Stimulated activated CD4-positive, alpha-beta T cell treated with anti-CD3 and anti-CD28 coated beads, Interleukin-12 subunit alpha, Interleukin-12 subunit beta, amount 100 ng/mL, for 48 hours (primary cell): Measurements from ENCODE around the gene PRODH2.

Source experiments
- DNase-seq, 3 donors: peaks; one replicate each; pipeline ENCODE4 v3.0.0-alpha.2; 2020; ENCODE audit warnings: low read depth in 2 of 3, low spot score in 1 of 3

Gene PRODH2

DNA sequence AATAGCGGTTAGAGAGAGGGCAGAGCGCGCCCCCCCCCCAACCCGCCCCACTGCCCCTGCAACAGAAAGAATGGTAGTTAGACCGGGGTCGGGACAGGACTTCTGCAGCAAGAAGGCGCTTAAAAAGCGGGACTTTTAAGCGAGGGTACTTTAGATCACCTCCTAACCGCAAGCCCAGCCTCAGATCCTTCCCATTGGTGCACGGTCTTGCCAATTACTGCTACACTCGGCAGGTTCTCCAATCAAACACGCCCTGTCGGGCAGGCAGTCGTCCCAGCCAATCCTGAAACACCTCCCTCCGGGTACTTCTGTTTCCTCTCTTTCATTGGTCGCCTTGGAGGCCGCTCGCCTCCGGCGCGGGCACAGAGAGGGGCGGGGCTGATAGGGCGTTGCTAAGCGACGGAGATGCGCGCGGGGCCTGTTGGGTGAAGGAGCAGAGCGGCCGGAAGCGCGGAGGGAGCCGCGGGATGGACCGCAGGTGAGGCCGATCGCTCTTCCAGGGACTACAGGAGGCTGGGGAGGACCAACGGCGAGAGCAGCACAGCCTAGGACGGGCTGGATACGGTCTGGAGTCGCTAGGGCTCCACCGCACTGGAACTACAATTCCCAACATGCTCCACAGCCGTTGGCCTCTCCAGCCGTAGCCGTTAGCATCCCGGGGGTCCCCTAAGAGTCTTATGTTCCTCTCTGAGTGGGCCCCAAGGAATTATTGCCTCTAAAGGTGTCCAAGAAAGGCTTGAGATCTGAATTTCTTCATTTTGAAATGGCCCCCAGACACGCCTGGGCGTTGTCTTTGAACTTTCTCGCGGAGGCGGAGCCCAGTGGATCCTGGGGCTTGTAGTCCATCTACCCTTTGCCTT lies 54.7 kb downstream of the PRODH2 start, which contains the start of gene PROSER3:
Gene PROSER3, plus strand, starts transcription at position 428 of the 860 bp plus-strand sequence. Its CDS starts 40 bp downstream, at position 468.
- DNase-seq = peak; percentile 96 to 99 (median 98)

DNA sequence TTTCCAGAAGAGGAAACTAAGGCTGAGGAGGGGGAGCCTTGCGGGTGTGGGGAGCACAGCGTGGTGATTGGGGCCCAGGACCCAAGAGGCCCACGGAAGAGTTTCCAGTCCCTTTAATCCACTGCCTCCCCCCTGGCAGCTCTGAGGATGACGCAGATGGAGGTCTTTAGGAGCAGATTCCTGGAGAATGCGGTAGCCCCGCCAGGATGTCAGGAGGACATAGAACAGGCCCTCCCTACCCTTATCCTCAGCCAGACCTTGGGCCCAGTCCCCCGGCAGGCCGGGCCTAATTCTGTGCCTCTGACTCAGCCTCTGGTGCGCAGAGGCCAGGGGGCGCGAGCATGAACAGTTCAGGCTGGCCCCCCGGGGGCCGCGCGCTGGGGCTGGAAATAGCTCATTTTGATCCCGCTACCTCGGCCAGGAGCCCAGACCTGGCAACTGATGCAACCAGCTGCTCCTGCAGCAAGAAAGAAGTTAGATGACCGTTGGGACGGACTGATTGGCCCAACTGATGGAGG lies 55.4 kb downstream of the PRODH2 start:
- no peak for DNase-seq

DNA sequence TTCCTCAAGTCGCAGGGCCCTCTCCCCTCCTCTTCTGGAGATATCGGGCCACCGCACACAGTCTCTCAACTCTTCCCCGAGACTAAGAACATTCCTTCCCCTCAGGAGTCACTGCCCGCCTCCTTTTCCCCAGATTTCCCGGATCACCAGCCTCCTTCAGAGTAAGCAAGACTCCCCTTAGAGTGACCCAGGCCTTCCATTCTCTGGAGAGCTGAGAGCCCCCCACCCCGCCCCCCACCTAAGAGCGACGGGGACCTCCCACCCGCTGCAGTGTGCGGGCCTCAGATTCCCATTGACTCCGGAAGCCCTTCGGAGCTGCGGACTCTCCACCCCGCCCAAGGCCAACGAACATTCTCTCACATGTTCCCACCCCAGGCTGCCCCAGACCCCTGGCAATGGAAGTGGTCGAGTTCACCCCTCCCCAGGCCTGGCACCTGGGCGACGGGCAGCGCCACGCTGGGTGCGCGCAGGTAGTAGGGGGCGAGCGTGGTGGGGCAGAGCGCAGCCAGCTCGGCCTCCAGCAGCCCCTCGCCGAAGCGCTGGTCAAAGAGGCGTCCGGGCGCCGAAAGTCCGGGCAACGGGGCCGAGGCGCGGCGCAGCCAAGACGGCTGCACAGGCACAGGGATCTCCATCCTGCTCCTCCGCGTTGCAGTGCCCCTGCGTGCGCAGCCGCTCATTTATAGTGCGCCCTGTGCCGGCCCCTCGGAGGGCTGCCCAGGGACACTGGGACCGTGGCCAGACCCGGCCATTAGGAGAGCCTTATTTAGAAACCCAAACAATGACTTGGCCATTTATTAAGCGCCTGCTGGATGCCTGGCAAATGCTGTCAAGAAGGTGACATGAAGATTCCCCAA lies 56.0 kb downstream of the PRODH2 start, which contains the start of gene HSPB6:
Gene HSPB6, minus strand, starts transcription at position 653 of the 854 bp plus-strand sequence. Its CDS starts 21 bp downstream, at position 632.
- no peak for DNase-seq

DNA sequence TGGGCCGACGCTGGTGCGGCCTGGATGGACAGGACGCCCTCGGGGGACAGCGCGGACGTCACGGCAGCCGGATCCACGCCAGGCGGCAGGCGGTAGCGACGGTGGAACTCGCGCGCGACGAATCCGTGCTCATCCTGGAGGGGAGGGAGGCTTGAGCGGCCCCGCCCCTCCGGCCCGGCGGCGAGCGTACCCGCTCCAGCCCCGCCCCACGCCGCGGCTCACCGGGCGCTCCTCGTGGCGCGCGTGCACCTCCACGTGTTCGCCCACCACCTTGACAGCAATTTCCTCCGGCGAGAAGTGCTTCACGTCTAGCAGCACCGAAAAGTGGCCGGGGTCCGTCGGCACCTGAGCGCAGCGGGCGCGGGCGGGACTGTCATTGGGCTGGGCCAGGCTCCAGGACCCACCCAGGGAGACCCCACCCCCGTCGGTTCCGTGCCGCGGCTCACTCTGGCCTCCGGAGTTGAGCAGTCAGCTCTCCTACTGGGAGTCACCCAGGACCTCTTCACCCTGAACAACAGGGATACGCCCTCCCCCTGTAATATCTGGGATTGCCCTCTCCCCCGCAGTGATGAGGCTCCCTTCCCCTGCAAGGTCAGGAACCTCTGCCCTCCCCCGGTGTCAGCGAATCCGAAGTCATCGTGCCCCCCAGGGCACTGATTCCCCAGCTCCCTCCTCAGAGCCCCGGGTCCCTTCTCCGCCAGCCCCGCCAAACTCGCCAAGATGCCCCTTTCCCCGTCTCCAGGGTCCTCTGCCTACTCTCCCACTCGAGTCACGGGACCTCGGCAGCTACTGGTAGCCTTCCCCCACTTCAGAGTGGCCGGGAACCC lies 56.9 kb downstream of the PRODH2 start:
- DNase-seq = peak in 2 of 3 donors; percentile 36 to 41

DNA sequence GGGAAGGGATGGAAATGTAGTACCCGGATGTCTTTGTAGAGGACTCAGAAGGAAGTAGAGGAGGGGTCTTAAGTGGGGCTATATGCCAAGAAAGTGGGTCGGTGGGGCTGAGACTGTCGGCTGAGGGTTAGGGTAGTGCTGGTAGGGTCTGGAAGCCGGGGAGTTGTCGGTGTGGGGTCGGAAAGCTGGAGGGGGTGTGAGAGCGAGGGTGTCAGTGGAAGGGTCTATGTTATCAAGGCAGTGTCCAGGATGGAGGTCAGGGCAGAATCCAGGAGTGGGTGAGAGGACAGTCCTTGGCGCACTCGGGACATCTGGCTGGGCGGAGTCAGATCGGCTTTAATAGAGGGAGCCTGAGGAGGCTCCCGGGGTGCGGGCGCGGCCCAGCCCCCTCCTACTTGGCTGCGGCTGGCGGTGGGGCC lies 57.5 kb downstream of the PRODH2 start:
- DNase-seq = no peak

DNA sequence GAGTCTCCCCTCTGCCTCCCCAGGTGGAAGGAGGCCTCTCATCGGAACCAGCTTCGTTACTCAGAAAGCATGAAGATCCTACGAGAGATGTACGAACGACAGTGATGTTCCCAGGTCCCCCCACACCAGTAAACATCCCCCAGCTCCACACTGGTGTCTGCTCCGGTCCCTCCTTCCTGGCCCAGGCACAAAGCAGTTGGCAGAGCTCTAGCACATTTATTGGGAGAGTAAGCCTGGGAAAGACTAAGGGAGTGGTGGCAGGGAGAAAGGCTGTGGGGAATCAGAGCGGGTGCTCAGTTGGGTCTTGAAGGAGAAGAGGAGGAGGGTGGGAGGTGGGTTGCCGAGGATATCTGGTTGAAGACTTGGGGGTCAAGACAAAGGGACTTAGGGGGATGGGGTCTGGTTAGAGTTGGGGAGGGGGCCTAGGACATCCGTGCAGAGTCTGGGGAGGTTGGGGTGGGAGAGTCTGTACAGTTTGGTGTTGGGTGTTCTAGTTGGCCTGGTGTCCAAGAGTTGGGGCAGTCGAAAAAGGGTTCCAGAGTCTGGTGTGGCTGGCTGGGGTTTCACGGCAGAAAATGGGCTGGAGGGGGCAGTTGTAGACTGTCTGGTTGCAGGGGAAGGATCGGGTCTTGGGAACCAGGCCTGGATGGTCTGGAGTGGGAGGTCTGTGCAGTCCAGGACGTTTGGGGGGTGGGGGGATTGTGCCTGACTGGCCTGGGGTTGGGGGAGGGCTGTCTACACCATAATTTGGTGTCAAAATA lies 58.1 kb downstream of the PRODH2 start:
- no peak for DNase-seq

DNA sequence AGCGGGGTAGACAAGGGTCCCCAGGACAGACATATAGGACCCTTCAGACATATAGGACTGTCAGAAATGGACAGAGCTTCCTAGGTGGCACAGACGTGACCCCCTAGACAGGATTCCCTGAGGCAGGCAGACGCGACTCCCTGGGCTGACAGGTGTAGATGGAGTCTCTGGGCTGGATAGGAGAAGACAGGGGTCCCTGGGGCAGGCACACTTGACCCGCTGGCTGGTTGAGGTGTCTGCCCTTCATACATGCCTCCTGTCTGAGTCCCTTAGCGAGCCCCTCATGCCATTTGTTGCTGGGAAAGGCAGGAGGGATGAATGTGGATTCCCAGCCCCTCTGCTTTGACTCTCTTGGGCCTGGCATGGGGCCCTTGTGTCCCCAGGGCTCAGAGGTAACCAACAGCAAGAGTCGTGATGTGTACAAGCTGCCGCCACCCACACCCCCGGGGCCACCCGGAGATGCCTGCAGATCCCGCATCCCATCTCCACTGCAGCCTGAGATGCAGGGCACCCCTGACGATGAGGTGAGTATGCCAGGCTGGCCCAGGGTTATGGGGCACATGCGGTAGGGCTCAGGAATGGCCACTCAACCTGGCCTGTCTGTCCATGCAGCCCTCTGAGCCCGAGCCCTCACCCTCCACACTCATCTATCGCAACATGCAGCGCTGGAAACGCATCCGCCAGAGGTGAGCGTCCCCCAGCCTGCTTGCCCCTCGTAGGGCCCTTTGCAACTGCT lies 58.8 kb downstream of the PRODH2 start:
- DNase-seq = no peak

DNA sequence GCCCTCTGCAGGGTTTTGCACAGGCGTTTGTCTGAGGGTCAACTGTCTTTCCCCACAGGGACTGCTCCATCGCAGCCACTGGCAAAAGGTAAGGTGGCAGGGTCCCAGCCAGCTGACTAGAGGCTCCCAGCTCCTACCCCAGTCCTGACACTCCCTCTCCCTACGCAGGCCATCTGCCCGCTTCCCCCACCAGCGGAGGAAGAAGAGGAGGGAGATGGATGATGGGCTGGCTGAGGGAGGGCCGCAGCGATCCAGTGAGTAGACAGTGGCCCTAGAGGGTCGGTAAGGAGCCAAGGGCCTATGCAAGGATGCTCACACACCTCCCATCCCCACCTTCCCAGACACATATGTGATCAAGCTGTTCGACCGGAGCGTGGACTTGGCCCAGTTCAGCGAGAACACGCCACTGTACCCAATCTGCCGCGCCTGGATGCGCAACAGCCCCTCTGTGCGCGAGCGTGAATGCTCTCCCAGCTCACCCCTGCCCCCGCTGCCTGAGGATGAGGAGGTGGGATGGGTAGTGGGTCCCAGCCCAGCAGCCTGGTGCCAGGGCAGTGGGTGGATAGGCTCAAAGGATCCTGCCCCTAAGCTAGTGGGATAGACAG lies 59.8 kb downstream of the PRODH2 start:
- no peak for DNase-seq

DNA sequence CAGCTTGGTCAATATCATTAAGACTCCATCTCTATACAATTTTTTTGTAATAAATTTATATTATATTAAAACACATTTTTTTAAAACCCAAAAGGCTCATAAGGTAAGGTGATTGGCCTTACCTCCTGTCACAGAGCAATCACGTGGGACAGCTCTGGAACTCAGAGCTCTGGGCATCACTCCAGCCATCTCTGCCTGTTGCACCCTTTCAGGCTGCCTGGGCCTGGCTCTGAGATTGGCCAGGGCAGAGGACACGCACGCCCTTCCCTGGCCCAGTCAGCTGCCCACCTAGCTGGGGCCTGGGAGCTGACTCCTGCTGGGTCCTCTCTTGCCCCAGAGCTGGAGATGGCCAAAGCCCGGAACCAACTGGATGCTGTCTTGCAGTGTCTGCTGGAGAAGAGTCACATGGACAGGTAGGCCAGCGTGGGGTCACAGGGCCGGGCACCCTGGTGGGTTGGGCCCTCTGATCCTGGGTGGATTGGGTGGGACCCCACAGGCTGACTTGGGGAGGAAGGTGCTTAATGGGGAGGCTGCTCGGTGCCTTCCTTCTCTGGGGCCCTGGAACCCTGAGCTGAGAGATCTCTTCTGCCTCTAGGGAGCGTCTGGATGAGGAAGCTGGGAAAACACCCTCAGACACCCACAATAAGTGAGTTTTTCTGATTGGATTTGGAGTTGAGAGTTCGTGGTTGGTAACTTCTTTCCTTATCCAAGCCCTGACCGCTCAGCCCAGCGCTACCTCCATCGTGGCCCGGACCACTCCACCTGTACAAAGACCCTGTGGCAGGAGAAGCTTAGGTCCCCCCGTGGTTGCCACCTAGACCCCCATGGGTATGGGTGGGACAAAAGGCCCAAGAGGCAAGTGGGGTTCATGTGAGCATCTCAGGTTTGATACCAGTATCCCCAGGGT lies 60.6 kb downstream of the PRODH2 start:
- DNase-seq = no peak

DNA sequence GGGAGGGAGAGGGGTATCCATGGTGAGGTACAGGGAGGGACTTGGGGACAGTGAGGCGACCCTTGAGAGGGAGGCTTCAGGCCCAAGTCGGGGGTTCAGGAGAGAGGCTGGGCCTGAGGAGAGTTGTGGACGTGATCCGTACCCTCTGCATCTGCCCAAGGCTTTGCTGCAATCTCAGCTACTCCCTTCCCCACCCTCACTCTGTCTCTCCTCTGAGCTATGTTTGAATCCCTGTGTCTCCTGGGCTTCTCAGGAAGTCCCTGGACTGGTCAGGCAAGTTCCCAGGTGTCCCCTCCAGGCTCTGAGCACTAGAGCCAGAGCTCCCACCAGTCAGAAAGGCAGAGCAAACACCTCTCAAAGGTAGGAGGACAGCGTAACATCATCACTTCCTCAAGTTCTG lies 62.5 kb downstream of the PRODH2 start:
- DNase-seq = no peak
